Bronchial epithelial cell (primary cell): ENCODE measurements around the gene SVOP. TPM values are rescaled to one million over a fixed set of nuclear protein-coding genes. Genes with fewer than 3 reads are reported as not detected.
A peak's percentile ranks its signal among the peaks of the same experiment; 100 is the strongest.
"Not testable (repeated sequence)": the region's sequence is repeated elsewhere in the genome, so short reads cannot be mapped to it uniquely, and the experiment has no call there.

Source experiments
- DNase-seq: peaks from one replicate; pipeline ENCODE4 v3.0.0-alpha.2; 2010; ENCODE audit warnings: low read depth
- FAIRE-seq: peaks from 2 replicates; lab custom pipeline; 2011; peaks lifted over from hg19 to GRCh38; lab: Jason Lieb, UNC
- H3K27me3 ChIP-seq: 2 replicates; pipeline ENCODE4 v1.5.1; 2011; ENCODE audit warnings: low read length; ENCODE audit not compliant: control insufficient read depth, insufficient read depth
- H3K36me3 ChIP-seq: 2 replicates; pipeline ENCODE4 v1.5.1; 2011; ENCODE audit warnings: low read length; ENCODE audit not compliant: control insufficient read depth, insufficient read depth
- H3K4me3 ChIP-seq: 2 replicates; pipeline ENCODE4 v1.5.1; 2011; ENCODE audit warnings: mild to moderate bottlenecking, low read depth, low read length, control low read depth
- total RNA-seq: library from RNA; depleted of rRNA; stranded (reverse); fragments of >200 nt; gene quantifications from 2 replicates; pipeline ENCODE4 v1.2.1, GENCODE V29; 2014
- TF ChIP-seq, protein P1 (sequence below): IDR thresholded peaks from 2 replicates; pipeline ENCODE4 v1.5.1; 2011; ENCODE audit warnings: mild to moderate bottlenecking, moderate library complexity, low read length, control low read depth, inconsistent platforms; ENCODE audit not compliant: insufficient read depth, severe bottlenecking

The SVOP gene
- total RNA-seq, 1 donor from 2014 or later: not detected

DNA sequence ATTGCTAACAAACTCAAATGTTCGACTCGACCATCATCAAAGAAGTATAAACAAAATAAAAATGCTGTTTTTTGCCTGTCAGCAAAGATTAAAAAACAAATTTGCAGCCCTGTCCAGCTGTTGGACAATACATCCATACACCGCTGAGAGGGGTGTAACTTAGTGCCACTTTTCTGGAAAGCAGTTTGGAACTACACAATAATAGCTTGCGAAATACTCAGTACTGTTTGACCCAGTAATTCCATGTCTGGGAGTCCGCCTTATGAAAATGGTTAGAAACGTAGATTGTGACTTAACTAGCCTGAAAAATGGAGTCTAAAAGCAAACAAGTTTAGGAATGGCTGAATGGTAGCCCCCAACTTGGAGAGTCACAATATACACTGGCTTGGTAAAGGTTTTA, 37.9 kb upstream of the SVOP start:
- DNase-seq (no peak), FAIRE-seq (no peak)
- TF ChIP-seq, protein P1, sequence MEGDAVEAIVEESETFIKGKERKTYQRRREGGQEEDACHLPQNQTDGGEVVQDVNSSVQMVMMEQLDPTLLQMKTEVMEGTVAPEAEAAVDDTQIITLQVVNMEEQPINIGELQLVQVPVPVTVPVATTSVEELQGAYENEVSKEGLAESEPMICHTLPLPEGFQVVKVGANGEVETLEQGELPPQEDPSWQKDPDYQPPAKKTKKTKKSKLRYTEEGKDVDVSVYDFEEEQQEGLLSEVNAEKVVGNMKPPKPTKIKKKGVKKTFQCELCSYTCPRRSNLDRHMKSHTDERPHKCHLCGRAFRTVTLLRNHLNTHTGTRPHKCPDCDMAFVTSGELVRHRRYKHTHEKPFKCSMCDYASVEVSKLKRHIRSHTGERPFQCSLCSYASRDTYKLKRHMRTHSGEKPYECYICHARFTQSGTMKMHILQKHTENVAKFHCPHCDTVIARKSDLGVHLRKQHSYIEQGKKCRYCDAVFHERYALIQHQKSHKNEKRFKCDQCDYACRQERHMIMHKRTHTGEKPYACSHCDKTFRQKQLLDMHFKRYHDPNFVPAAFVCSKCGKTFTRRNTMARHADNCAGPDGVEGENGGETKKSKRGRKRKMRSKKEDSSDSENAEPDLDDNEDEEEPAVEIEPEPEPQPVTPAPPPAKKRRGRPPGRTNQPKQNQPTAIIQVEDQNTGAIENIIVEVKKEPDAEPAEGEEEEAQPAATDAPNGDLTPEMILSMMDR: no peak
- Histone ChIP-seq H3K27me3 (no peaks in the 10 kb centered on the region), H3K36me3 (no peaks in the 10 kb centered on the region), H3K4me3 (no peak overlapping the region)

- FAIRE-seq (no peak), DNase-seq (no peak)
- no peak overlapping the region for H3K4me3 ChIP-seq
- TF ChIP-seq, protein P1: no peak
- H3K36me3 ChIP-seq: no peaks in the 10 kb centered on the region
- no peaks in the 10 kb centered on the region for H3K27me3 ChIP-seq
Observed at GRCh38 chr12:109057376-109057775, 36.5 kb upstream of the SVOP start.

GRCh38 chr12:109056891-109057290, 36.0 kb upstream of the SVOP start:
- no peaks in the 10 kb centered on the region for H3K27me3 ChIP-seq
- DNase-seq (no peak), FAIRE-seq (no peak)
- TF ChIP-seq, protein P1: no peak
- no peak overlapping the region for H3K4me3 ChIP-seq
- H3K36me3 ChIP-seq: no peaks in the 10 kb centered on the region

DNA sequence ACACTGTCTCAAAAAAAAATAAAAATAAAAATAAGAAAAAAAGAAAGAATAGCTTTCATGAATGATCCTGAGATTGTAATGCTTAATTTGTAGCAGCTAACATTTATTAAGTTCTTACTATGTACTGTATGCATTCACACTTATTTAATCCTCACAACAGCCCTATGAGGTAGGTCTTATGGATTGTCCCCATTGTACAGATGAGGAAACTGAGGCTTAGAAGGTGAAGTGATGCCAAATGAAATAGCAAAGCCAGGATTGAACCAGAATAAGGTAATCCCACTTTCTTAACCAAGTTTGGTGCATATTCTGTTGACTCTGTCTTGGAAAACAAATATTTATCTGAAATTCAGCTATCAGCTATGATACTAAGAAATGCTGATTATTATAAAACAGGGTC, 33.7 kb upstream of the SVOP start:
- H3K36me3 ChIP-seq: no peaks in the 10 kb centered on the region
- FAIRE-seq: no peak
- TF ChIP-seq, protein P1: no peak
- H3K4me3 ChIP-seq: no peak overlapping the region
- DNase-seq: no peak
- H3K27me3 ChIP-seq: no peaks in the 10 kb centered on the region

DNA sequence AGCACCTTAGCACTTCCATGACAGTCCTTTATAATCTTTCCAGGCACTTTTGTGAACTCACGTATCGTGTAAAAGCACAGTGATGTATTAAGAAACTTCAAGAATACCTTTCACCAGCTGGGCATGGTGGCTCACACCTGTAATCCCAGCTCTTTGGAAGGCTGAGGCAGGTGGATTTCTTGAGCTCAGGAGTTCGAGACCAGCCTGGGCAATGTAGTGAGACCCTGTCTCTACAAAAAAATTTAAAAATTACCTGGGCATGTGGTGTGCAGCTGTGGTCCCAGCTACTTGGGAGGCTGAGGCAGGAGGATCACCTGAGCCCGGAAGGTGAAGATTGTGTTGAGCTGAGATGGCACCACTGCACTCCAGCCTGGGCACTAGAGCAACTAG, 33.3 kb upstream of the SVOP start:
- not testable (repeated sequence) for H3K27me3 ChIP-seq, FAIRE-seq, H3K4me3 ChIP-seq, H3K36me3 ChIP-seq, DNase-seq

DNA sequence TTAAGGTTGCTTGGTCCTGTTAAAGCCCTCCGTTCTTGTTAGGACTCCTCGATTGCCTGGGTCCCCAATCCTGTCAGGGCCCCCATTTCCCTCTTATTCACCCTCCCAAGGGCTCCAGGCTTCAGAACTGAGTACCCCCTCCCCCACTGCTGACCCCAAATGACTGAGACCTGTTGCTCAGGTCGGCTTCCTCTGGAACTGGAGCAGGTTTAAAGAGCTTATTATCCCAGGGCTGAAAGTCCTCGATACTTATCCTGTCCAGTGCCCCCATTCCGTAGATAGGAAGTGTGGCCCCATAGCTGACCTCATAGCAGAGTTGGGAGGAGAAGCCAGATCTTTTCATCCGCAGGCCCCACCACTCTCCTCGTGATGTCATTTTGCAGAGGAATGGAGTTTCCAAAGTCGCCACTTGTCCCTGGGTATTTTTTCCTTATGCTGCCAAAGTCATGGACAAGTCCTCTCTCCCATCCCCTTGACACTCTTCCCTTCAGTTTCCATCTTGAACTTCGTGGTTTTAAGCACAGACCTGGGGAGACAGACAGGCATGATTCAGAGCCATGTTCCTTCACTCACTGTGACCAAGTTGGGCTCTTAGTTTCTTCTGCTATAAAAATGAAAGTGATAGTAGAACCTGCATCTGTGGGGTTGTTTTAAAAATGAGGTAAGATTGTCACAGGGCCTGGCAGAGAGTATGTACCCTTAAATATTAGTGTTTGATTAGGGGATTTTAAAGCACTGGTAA, 32.7 kb upstream of the SVOP start:
- TF ChIP-seq, protein P1: no peak
- H3K27me3 ChIP-seq: no peaks in the 10 kb centered on the region
- FAIRE-seq (no peak), DNase-seq (no peak)
- peak overlapping the region; percentile 57 for H3K4me3 ChIP-seq
- H3K36me3 ChIP-seq: no peaks in the 10 kb centered on the region
